ENCODE measurements around the gene SBNO2.

Gene SBNO2

DNA sequence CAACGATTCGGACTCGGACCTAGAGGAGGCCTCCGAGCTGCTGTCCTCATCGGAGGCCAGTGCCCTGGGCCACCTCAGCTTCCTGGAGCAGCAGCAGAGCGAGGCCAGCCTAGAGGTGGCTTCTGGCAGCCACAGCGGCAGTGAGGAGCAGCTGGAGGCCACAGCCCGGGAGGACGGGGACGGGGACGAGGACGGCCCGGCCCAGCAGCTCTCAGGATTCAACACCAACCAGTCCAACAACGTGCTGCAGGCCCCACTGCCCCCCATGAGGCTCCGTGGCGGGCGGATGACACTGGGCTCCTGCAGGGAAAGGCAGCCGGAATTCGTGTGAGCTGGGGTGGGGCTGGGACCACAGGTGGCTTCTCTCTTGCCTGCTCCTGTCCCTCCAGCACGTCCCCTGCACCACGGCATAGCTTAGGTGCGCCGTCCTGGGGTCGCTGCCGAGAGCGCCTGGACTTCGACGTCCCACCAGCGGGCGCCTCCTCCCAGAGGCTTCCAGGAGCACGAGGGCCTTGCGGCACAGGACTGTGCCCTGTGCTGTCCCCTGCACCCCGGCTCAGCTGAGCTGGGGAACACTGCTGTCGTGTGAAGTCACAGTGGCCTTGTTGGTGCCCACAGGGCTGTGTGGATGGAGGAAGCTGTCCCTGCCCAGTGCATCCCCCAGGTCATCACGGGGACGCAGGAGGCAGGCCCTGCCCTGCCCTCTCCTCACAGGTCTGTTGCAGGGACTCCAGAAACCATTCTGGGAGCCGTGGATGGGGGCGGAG lies 88.2 kb downstream of the SBNO2 start:
- FAIRE-seq, result no peak

DNA sequence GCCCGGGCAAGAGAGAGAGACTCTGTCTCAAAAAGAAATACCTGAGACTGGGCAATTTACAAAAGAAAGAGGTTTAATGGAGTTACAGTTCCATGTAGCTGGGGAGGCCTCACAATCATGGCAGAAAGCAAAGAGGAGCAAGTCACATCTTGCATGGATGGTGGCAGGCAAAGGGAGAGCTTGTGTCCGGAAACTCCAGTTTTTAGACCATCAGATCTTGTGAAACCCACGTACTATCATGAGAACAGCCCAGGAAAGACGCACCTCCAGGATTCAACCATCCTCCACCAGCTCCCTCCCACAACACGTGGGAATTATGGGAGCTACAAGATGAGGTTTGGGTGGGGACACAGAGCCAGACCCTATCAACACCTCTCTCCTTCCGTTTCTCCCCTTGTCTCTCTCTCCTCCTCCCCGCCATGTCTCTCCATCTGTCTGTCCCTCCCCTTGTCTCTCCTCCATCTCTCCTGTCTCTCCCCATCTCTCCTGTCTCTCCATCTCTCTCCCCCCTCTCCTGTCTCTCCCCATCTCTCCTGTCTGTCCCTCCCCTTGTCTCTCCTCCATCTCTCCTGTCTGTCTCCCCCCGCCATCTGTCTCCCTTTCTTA lies 88.9 kb downstream of the SBNO2 start:
- FAIRE-seq, result no peak

DNA sequence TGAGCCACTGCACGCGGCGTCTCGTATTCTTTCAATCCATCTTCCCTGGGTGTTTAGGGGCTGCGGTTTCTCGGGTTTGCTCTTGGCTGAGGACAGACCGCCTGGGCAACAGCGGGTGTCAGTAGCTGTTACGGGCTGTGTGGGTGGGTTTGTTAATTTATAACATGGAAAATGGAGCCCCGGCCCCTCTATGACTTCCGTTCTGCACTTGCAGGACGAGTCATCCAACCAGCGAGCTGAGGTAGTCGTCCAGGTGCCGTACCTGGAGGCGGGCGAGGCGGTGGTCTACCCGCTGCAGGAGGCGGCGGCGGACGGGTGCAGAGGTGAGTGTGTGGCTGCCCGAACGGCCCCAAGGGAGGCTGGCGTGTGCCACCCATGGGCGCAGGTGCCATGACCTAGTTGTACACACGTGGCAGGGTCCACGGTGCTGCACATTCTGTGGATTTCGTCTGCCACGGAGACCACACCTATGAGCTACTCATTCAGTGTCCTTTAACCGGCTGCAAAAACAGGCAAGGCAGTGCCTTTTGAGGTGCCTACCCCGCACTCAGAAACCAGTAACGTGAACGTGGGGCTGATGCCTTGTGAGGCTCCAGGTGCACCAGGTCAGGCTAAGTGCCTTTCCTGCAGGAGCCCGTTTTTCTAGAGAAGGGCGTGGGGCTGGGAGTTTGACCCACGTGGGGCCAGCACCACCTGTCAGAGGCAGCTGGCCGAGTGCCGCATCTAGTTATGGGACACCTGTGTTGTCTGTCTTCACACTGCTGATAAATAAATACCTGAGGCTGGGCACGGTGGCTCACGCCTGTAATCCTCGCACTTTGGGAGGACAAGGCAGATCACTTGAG lies 89.8 kb downstream of the SBNO2 start:
- no peak for FAIRE-seq

GRCh38 chr19:1082928-1083816 lies 90.9 kb downstream of the SBNO2 start:
- no peak for FAIRE-seq

DNA sequence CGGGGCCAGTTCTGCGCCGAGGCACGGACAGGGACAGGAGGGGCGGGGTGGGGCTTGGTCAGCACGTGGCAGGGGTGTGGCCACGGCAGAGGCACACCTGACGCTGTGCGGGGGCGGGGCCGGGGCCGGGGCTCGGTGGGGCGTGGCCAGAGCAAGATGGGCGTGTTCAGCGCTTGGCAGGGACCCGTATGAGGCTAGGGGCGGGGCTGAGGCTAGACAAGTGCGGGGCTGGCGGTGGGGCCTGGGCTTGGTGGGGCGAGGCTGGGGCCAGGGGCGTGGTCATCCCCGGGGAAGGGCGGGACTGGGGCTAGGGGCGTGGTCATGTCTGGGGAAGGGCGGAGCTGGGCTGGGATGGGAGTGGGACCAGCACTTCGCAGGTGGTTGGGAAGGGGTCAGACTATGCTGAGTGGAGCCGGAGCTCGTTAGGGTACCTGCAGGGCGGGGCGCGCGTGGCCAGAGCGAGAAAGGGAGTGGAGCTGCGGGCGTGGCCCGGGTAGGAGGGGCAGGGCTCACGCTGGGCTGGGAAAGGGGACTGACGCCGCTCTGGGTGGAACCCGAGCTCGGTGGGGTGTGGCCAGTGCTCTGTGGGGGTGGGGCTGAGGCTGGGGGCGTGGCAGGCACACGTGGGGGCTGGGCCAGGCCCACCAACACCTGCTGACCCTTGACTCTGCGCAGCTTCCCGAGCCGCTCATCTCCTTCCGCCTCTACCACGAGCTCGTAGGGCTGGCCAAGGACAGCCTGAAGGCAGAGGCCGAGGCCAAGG lies 91.7 kb downstream of the SBNO2 start:
- no peak for FAIRE-seq

DNA sequence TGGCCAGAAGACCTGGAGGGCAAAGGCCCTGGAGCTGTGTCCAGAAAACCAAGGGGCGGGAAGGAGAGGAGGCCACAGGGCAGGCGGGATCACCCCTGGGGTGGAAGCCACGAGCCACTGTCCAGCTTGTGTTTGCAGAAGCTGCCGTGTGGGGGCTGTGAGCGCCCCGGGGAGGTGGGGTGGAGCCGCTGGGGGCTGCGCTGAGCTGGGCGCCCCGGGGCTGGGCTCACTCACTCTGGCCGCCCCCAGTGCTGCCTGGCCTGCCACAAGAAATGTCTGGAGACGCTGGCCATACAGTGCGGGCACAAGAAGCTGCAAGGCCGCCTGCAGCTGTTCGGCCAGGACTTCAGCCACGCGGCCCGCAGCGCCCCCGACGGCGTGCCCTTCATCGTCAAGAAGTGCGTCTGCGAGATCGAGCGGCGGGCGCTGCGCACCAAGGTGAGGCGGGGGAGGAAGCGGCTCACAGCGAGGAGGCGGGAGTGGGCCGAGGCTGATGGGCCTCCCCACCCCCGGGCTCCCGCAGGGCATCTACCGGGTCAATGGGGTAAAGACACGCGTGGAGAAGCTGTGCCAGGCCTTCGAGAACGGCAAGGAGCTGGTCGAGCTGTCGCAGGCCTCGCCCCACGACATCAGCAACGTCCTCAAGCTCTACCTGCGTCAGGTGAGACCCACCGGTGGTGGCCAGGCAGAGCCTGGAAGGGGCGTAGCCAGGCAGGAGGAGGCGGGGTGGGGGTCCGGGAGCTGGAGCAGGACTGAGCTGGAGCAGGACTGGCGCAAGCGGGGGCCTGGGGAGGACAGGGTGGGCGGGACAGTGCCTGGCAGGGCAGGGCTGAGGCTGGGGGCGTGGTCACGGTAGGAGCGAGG lies 92.5 kb downstream of the SBNO2 start:
- FAIRE-seq, result no peak

GRCh38 chr19:1080360-1081161 lies 93.5 kb downstream of the SBNO2 start:
- FAIRE-seq, result no peak

GRCh38 chr19:1079566-1080111 lies 94.4 kb downstream of the SBNO2 start:
- FAIRE-seq, result no peak

DNA sequence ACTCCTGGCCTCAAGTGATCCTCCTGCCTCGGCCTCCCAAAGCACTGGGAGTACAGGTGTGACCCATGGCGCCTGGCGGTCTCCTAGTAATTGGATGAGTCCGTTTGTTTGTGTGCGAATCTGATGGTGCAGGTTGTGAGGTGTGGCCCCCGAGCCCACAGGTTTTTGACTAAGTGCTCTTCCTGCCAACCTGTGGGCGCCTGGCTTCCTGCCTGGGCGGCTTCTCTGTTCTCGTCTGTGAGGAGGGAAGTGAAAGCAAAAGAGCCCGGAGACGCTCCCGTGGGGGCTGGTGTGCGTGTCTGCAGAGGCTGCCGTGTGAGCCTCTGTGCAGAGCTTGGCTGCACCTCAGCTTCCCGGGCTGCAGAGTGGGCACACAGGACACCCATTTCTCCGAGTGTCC lies 97.1 kb downstream of the SBNO2 start:
- FAIRE-seq, result no peak

DNA sequence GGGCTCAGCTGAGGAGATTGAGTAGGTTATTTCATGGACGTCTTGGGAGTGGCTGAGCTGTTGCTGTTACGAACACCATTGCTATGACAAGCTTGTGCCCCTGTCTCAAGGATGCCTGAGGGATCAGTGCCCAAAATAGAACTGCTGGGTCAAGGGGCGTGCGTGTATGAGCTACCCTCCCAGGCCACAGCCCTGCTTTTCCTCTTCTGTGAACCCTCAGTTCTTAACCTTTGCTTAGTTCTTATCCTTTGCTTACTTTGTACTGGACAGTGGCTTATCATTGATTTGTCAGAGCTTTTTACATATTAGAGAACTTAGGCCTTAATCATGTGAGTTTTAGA lies 98.1 kb downstream of the SBNO2 start:
- FAIRE-seq, result no peak

DNA sequence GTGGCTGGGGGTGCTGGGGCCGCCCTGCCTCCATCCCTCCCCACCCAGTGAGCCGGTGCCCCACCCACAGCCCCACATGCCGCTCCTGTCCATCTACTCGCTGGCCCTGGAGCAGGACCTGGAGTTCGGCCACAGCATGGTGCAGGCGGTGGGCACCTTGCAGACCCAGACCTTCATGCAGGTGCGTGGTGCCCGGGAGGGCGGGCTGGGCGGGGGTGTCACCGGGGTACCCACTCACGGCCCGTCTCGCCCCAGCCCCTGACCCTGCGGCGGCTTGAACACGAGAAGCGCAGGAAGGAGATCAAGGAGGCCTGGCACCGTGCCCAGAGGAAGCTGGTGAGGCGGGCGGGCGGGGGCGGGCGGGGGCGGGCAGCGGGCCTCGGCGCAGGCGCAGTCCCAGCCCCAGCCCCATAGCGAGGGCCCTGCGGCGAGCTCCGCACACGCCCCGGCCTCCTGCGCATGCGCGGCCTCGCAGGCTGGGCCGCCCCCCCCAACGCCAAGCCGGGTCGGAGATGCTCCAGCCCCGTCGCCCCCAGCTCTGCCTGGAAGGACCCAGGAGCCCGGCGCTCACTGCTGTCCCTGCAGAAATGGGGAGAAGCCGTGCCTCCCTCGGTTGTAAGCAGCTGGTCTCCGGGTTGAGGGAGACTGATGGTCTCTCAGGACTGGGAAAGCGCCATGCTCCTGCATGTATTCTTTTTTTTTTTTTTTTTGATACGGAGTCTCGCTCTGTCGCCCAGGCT lies 99.4 kb downstream of the SBNO2 start:
- no peak for FAIRE-seq

DNA sequence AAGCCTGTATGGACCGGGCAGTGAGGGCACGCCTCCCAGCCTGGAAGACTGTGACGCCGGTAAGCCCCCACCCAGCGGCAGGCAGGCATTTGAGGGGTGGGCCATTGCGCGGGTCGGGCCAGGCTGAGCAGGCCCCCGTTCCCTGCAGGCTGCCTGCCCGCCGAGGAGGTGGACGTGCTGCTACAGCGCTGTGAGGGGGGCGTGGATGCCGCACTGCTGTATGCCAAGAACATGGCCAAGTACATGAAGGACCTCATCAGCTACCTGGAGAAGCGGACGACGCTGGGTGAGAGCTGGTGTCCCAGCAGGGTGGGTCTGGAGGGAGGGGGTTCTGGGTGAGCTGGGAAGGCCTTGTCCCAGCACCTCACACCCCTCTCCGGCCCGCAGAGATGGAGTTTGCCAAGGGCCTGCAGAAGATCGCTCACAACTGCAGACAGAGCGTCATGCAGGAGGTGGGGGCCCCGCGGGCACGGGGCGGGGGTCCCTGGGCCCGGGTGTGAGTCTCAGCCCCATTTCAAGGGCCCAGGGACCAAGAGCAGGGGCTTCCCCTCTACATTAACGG lies 100.0 kb downstream of the SBNO2 start:
- no peak for FAIRE-seq

- FAIRE-seq, result no peak
Observed at GRCh38 chr19:1073063-1073955, 100.8 kb downstream of the SBNO2 start.

DNA sequence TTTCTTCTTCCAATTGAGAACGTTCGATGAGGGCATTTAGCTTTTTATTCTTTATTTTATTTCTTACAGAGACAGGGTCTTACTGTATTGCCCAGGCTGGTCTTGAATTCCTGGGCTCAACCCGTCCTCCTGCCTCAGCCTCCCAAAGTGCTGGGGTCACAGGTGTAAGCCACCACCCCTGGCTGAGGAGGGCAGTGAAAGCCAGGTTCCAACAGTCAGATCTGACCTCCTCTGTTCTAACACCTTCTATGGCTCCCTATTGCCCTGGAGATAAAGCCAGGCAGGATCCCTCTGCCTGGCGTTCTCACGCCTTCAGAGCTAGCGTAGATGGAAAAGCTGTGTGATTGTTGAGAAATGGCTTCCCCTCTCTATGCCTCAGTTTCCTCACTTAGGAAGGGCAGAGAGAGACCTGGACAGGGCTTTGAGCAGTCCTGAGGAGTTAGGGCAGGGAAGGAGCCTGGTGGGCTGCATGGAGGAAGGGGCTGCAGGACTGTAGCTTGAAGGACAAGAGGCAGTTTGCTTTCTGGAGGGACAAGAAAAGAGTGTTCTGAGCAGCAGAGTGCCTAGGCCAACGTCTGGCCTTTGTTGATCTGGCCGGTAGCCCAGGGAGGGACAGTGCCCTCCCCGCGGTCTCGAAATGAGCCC lies 101.6 kb downstream of the SBNO2 start:
- no peak for FAIRE-seq

DNA sequence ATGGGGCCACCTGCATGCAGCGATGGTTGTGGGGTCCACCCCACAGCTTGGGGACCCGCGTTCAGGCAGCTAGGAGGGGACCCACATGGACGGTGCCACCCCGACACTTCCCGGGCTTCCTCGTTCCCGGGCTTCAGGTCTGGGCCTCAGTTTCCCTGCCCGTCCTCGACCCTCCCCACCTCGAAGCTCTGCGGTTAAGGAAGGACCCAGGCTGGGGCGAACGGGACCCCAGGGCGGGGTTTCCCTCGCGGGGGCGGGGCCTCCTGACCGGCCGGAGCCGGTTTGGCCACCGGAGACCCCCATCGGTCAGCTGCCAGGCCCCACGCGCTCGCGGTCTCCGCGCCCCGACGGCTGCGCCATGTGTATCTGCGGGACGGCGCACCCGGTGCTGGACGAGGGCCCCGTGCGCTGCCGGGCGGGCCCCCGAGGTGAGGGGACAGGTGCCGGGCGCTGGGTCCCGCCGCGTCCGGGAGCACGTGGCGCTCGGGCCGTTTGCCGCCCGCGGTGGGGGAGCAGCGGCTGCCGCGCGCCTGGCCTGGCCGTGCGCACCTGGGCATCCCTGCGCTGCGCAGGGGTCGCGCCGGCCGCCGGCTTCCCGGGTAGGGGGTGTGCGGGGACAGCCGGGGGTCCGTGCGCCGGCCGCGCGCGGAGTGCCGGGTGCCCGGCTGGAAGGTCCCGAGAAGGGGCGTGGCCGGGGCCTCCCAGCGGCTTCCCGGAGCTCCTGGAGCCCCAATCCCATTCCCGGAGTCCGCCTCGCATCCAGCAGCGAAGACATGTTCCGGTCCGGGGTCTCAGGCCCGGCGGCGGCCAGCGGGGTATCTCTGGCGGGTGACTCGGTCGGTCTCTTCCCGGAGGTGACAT lies 102.9 kb downstream of the SBNO2 start:
- FAIRE-seq, result no peak

- FAIRE-seq, result no peak
Observed at GRCh38 chr19:1070576-1070930, 103.5 kb downstream of the SBNO2 start.
